HG02571 (cell line): ENCODE data around the gene SLFN5.
"Not testable (repeated sequence)": the region's sequence is repeated elsewhere in the genome, so short reads cannot be mapped to it uniquely, and the experiment has no call there.

Experiments
- ATAC-seq: cut with Tn5 transposase; IDR thresholded peaks from one replicate; pipeline ENCODE4 v1.9.1; 2021; ENCODE audit warnings: mild to moderate bottlenecking, moderate library complexity; ENCODE audit not compliant: unreplicated experiment

SLFN5 gene

GRCh38 chr17:35241520-35241919, 1.4 kb upstream of the SLFN5 start:
- ATAC-seq = no peak

GRCh38 chr17:35242158-35242804, 591 bp upstream of the SLFN5 start:
- peak; percentile 34 for ATAC-seq

GRCh38 chr17:35243561-35244340, 879 bp downstream of the SLFN5 start:
- ATAC-seq = peak; percentile 10

GRCh38 chr17:35244341-35245195, 1.7 kb downstream of the SLFN5 start:
- peak; percentile 53 for ATAC-seq

GRCh38 chr17:35245196-35245486, 2.3 kb downstream of the SLFN5 start:
- ATAC-seq = no peak

- ATAC-seq = no peak
Observed at GRCh38 chr17:35252651-35253050, 9.8 kb downstream of the SLFN5 start.

- ATAC-seq = no peak
Observed at GRCh38 chr17:35254107-35254773, 11.4 kb downstream of the SLFN5 start.

- ATAC-seq = no peak
Observed at GRCh38 chr17:35255316-35255715, 12.4 kb downstream of the SLFN5 start.

- ATAC-seq = no peak
Observed at GRCh38 chr17:35256629-35257028, 13.8 kb downstream of the SLFN5 start.

GRCh38 chr17:35257208-35257659, 14.4 kb downstream of the SLFN5 start:
- ATAC-seq = no peak

GRCh38 chr17:35259001-35259400, 16.1 kb downstream of the SLFN5 start:
- ATAC-seq = no peak

GRCh38 chr17:35265071-35265470, 22.2 kb downstream of the SLFN5 start:
- no peak for ATAC-seq

GRCh38 chr17:35265566-35266141, 22.8 kb downstream of the SLFN5 start:
- no peak for ATAC-seq

- not testable (repeated sequence) for ATAC-seq
Observed at GRCh38 chr17:35274167-35275066, 31.5 kb downstream of the SLFN5 start.

GRCh38 chr17:35278454-35278853, 35.6 kb downstream of the SLFN5 start:
- ATAC-seq = not testable (repeated sequence)

- not testable (repeated sequence) for ATAC-seq
Observed at GRCh38 chr17:35278876-35279275, 36.0 kb downstream of the SLFN5 start.

GRCh38 chr17:35283767-35284166, 40.9 kb downstream of the SLFN5 start:
- ATAC-seq = no peak

- ATAC-seq = no peak
Observed at GRCh38 chr17:35284955-35285354, 42.1 kb downstream of the SLFN5 start.

GRCh38 chr17:35286120-35286781, 43.4 kb downstream of the SLFN5 start:
- ATAC-seq = no peak
